Eye (tissue), 1 donor: ENCODE results near the gene ALDH4A1.

Experiments
- DNase-seq: peaks from one replicate; pipeline ENCODE4 v3.0.0-alpha.2; 2015

Gene ALDH4A1

DNA sequence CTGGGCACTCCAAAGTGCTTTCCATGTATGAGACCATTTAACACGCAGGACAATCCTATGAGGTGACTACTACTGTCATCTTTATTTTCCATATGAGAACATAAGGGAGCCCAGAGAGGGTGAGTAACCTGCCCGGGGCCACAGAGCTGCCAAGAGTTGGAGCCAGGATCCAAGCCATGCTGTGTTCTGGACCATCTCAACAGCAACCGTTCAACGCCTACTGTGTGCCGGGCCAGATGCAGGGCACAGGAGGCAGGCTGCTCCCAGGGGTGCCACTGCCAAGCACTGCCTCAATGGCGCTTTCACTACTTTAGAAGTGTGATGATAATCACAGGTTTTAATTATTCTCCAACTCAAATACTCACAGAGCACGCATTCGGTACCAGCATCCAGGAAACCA, 3.8 kb downstream of the ALDH4A1 start:
- DNase-seq, result no peak

DNA sequence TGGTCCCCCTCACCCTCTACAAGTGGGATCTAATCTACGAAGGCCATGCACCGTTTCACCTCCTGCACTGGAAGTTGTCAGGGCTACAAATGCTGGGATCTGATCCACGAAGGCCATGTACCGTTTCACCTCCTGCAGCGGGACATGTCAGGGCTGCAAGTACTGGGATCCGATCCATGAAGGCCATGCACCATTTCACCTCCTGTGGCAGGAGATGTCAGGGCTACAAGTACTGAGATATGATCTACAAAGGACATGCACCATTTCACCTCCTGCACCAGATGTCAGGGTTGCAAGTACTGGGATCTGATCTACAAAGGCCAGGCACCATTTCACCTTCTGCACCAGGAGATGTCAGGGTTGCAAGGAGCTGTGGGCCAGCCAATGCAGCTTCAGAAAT, 7.0 kb downstream of the ALDH4A1 start:
- no peak for DNase-seq

DNA sequence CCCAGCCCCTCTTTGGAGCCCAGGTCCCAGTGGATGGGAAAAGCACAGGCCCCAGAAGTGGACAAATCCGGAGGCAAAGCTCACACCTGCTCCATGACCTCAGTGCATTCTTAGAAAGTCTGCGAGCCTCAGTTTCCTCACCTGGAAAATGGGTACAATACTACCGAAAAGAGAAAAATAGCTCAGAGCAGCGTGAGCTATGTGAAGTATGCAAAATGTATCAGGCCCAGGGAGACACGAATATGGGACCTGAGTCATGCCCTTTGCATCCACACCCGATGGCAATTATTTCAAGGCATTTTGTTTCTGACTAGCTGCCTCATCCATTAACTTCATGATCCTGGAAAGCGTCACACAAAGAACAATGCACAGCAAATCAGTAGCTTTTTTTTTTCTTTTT, 9.2 kb downstream of the ALDH4A1 start:
- DNase-seq, result no peak

DNA sequence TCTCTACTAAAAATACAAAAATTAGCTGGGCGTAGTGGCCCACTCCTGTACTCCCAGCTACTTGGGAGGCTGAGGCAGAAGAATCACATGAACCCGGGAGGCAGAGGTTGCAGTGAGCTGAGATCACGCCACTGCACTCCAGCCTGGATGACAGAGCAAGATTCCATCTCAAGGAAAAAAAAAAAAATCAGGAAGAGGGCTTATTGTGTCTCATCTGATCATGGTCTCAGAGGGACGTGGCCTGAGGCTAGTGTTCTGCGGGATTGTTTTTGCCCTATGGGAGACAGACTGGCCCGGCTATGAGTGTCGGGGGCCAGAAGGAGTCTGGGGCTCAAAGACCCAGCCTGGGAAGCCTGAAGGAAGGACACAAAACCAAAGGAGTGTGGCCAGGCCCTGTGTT, 10.5 kb downstream of the ALDH4A1 start:
- DNase-seq, result peak; percentile 19

DNA sequence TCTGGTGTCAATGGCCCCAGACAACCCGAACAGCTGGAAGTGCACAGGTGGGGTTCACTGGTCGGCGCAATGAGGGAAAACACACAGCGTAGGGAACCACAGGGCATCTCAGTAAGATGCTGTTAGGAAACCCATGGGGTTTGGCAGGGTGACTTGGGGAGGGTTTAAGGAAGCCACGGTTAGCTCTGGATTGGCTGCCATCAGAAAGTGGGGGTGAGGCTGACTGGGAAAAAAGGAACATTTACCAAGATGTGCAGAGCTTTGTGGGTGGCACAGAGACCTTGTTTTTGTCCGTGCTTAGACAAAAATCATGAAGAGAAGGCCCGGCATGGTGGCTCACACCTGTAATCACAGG, 11.0 kb downstream of the ALDH4A1 start:
- DNase-seq, result no peak

DNA sequence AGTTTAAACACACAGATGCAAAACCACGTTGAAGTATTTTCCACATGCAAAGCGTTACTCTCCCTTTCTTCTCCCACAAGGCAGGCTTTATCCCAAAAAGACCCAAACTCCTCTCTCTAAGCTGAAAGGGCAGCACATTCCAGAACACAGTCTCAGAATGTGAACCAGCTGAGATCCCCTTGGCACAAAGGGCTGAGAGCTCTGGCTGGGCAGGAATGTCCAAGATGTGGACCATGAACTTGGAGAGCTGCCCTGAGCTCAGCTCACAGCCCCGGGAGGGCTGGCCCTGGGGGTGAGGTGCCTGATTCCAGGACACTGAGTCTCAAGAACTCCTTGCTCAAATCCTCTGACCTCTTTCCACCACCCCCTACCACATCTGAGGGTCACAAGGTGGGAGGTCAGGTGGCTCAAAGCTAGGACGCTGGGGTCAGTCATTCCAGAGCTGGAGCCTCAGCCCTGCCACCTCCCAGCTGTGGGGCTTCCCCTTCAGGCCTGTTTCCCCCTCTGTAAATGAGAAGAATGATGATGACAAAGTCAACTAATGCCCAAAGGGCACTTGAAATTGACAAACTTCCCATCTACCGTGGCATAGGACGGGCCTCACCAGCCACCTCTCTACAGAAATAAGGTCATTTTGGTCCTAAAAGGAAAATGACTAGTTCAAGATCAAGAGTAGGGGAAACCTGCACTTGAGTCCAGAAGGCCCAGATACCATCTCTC, 11.5 kb downstream of the ALDH4A1 start:
- DNase-seq, result no peak

DNA sequence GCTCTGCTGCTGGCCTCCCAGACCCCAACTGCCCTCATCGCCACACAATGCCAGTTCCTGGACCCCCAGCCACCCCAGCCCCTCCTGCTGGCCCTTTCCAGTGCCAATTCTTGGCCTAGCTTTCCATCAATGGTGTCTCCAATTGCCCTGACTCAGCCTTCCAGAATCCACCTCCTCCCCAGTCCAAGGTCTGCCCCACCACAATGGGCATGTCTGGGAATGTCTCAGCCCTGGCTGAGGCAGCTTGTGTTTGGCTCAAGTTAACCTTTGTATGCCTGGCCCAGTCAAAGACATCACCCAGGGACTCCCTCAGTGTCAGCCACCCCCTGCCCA, 16.4 kb downstream of the ALDH4A1 start:
- DNase-seq, result no peak

DNA sequence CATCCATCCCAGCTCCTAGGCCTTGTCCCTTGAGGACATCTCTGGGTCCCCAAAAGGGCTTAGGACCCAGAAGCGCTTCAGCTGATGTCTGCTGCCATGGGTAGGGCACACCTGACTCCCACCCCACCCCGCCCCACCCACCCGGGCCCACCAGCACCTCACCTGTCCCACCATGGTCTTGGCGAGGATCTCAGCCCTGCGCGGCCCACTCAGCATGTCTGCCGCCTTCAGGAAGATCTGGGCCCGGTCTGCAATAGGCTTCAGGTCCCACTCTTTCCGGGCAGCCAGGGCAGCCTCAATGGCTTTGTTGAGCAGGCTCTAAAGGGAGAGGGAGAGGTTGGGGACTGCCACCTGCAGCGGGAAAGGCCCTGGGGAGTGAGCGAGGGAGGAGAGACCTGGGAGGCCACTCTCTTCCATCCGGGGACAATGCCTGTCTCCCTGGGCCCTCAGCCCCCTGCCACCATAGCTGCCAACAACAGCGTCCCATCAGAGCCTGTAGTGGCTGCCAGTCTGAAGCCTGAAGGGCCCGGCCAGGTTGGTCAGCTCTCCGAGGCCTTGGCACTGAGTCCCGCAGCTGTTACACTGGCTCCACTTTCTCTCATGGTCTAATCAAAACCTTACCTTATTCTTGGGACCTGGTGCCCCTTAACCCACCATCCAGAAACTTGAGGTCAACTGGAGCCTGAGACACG, 16.9 kb downstream of the ALDH4A1 start:
- no peak for DNase-seq

DNA sequence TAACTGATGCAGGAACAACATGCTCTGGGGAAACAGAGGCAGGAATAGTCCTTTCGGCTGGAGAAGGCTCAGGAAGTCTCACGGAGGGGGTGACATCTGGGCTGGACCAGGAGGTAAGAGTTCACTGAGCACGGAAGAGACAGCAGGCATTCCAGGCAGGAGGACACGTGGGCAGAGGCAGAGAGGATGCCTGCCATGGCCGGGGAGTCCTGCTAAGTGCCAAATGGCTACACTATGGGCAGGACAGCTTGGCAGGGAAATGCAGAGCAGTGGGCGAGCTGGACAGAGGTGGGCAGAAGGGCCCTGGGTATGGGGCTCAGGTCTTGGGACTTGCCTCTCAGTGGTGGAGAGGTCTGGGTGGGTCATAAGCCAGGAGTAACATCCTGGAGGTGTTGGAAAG, 17.6 kb downstream of the ALDH4A1 start:
- no peak for DNase-seq

DNA sequence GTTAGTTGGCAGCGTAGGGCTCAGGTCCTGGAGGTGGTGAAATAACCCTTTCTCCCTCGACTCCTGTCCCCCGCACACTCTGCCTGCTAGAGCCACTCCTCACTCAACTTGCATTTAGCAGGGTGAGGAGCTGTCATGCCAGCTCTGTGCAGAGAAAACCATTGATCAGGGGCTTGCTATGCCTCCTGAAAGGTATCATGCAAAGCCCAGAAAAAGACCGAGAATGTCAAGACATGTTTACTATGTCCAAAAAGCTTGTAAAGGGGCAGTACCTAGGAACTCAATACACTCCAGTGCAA, 18.0 kb downstream of the ALDH4A1 start:
- DNase-seq, result no peak

DNA sequence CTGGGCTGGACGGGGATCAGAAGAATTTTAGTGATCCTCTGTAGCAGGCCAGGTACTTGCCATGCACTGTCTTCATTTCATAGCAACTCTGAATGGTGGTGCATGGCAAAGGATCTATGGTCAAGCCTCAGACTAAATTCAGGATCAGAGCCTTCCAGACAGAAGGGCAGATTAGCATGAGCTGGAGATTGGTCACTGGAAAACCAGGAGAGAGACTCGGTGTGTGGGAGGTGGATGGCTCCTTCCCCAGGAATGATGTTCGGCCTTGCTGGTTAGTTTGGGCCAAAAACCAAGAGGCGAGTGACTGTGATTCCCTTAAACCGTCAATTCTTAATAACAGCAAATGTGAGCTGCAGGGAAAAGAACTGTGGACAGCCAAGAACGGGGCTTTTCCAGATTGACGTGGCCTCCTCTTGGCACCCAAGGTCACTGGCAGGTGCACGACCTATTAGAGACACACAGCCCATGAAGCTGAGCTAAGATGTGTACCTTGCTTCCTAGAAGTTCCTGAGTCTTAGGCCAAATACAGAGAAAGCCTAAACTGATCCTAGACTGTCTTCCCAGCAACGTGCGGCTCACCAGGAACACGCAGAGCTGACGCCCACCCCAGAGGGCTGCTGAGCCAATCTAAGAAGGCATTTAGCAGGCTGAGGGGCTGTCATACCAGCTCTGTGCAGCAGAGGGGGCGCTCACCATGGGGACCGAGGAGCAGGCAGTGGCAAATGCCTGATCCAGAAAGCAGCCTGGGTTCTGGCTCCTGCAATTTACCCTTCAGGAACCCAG, 18.5 kb downstream of the ALDH4A1 start:
- DNase-seq, result peak; percentile 86

DNA sequence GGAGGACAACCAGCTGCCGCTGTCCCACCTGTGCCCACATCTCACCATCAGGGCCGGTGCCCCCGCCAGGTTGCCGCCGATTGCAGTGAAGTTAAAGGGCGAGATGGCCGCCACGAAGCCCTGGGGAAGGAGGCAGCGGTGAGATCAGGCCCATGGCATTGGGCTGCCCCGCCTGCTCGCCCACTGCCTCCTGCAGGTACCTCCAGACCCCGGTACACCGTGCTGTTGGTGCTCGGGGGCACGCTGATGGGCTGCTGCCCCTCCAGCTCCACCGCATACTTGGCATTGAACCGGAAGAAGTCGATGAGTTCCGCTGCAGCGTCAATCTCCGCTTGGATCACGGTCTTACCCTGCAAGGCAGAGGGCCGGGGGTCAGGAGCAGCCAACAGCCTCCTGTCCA, 19.3 kb downstream of the ALDH4A1 start:
- no peak for DNase-seq

DNA sequence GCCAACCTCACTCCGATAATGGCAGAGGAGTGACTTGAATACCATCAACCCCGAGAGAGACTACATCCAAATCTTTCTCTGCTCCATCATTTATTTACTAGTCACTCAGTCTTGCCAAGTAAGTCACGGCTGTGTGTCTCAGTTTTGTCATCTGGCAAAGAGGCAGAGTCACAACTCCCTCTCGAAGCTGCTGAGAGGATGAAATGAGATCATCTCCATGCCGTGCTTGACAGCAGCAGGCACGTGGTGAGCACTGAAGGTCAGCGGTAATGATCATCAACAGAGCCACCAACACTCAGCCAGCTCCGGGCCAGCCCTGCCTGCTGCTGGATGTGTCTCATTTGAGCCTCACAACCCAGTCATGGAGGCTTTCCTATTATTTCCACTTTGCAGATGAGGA, 19.9 kb downstream of the ALDH4A1 start:
- DNase-seq, result no peak

DNA sequence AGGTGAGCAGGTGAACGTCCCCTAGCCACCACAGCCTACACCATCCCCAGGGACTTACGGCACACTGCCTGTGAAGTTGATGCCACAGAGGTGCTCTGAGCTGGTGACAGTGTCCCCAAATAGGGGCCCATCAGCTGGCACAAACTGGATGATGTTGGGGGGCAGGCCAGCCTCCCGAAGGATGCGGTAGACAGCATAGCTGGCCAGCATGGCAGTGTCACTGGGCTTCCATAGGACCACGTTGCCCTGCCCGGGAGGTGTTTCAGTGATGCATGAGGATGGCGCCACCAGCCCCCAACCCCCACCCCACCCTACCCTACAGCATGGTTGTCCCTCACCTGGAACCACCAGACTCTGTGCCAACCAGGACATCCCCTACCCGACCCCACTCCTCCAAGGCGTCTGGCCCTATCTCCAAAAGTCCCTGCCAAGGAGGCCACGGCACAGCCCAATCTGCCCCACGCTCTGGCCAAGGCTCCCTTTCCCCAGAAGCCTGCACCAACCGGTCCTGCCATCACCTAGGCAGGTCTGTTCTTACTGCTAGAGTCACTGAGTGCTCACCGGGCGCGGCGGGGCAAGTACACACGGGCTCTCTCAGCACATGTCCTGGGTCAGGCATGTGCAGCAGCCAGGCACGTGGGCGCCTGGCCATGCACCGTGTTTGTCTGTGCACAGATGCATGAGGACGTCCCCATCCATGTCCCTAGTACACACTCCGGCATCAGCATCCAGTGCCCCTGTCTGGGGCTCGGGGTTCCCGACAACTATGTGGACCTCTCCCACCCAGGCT, 20.5 kb downstream of the ALDH4A1 start:
- DNase-seq, result no peak

DNA sequence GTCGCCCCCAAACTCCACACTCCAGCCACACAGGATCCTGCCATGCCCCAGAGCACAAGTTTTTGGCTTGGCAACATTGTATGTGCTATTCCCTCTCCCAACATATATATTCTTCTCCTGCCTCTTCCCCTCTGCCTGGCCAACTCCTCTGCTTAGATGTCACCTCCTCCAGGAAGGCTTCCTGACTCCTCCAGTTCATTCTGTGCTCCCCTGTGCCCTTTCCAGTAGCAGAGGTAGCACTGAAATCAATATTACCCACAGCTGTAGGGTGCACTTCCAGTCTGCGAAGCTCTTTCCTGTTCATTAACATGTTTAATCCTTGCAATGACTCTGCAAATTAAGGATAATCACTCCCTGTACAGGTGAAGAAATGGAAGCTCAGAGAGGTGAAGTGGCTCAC, 21.2 kb downstream of the ALDH4A1 start:
- no peak for DNase-seq

DNA sequence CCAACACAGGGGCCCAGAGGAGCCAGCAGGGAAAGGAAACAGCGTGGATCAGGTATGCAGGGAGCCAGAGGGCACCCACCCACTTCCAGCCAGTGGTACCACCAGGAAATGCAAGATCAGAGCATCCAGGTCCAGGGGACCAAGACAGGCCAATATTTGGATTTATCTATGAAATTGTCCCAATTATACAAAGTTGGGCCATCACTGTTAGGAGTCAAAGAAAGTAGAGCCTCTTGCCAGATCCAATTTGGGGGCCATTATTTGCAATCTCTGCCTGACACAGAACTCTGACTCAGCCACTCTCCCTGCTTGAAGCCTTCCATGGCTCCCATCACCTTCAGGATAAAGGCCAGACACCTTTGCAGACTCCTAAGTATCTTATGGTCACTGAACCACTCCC, 21.8 kb downstream of the ALDH4A1 start:
- no peak for DNase-seq

DNA sequence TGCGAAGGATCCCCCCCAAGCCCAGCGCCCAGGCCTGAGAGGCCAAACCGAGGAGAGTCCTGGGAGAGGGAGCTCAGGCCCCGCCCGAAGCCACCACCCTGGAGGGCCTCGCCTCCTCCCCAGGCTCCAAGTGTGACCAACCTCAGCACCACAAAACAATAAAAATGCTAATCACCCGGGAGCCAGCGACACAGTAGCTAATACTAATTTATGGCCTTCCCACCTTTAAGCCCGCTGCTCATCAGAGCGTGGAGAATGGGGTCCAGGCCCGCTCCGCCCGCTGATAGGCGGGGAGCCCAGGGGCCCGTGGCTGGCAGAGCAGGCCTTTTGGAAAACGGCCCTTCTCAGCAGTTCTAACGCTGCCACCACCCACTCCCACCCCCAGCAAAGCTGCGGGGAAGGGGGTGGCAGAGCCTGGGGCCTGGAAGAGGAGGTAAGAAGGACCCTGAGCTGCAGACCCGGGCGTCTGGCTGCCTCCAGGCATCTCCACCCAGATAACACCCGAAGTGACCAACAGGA, 22.5 kb downstream of the ALDH4A1 start:
- no peak for DNase-seq

DNA sequence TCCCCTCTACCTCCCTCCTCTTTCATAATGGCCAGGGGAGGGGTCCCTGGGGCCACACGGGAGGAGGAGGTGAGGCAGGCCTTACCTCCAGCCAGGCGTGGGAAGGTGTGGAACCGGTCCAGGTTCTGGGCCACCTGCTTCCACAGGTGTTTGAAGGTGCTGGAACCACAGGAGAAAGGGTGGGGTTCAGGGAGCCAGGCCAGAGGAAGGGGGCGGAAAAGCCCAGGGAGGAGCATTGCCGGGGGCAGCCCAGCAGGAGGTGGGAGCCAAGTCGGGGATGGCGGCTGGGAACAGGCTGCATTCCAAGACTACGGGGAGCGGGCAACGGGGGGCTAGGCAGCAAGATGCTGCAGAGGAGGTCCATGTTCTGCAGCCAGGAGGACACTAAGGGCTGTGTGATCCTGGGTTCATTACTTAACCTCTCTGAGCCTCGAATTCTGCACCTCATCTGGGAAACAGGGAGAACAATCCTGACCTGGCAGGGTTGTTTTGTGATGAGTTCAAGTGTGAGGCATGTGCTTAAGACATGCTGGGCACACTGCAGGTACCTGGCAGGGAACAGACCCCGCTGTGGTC, 23.1 kb downstream of the ALDH4A1 start:
- DNase-seq, result no peak

DNA sequence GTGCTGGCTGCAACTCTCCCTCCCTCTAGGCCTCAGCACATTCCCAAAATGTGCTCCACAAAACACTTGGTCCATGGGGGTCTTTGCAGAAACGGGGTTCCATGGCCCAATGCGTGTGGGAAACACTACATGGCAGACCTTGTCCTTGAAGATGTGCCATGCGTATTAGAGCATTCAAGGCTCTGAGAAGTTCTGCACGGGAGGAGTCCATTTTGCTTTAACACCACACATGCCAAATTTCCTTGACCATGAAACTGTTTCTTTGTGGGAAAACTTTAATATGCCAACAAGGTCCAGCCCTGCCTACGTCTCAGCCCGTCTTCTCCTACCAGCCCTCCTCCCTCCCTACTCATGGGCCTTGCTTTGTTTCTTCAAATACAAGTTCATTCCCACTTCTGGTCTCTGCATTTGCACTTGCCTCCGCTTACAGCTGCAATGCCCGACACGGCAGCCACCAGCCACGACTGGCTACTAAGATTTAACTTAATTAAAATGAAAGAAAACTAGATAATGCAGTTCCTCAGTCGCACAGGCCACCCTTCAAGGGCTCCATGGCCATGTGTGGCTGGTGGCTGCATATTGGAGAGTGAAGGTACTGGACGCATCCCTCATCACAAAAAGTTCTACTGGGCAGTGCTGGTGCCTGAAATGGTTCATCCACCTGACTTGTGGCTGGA, 23.7 kb downstream of the ALDH4A1 start:
- DNase-seq, result no peak

DNA sequence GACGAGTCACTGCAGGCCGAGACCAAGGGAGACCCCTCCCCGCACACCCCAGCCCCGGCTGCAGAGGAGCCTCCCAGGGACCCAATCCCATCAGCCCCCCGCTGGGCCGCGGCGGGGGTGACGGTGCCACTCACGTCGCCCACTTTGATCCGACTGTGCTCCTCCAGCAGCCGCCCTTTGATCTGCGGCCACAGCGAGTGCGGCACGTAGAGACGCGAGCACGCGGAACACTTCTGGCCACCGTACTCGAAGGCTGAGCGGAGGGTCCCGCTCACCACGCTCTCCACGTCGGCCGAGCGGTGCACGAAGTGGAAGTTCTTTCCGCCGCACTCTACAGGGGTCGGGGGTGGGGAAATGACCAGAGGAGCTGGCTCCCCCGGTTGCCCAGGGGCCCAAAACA, 25.1 kb downstream of the ALDH4A1 start:
- no peak for DNase-seq

DNA sequence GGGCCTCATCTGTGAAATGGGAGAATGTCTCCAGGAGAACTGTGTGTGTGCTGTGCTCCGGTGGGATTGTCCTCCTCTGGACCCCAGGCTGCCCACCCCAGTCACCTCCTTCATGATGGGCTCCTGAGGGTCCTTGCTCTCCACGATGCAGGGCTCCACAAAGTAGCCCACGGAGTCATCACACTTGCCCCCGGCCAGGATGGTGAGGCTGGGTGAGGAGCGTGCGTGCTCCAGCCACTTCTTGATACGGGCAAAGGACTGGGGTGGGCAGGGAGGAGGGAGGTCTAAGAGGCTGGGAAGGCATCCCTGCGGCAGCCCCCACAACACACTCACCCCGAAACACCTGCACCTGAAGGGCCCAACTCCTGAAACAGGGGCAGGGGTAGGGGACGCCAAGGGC, 26.1 kb downstream of the ALDH4A1 start:
- no peak for DNase-seq

DNA sequence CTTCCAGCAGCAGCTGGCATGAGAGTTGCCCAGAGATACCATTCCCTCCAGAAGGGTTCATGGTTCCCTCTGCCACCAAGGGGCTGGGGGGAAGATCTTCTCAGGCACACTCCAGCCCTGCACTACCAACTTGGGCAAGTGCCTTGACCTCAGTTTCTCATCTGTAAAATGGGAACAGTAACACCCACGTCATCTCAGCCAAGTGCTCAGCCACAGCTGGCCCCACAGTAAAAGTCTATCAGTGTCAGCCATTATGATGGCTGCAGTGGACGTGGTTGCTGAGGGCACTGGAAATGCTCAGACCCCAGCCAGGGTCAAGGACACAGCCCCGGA, 26.6 kb downstream of the ALDH4A1 start:
- no peak for DNase-seq
